Heart left ventricle (tissue), 13 donors: ENCODE results near the gene PEX11A.

Source experiments
- POLR2A ChIP-seq, 2 donors: fragments of 450-650 bp; IDR thresholded peaks; one replicate each; pipeline ENCODE4 v1.6.1; 2017; ENCODE audit warnings: antibody characterized with exemption in 2 of 2, mild to moderate bottlenecking in 2 of 2, moderate library complexity in 2 of 2
- TF ChIP-seq, protein P1 (sequence below), 12 donors: fragments of 200-600 bp; sonication (generic) in 4 of 12; IDR thresholded peaks; one replicate each; pipeline versions ENCODE4 v1.5.0 to v1.8.0; 2018 to 2022; ENCODE audit warnings: antibody characterized with exemption in 12 of 12, mild to moderate bottlenecking in 5 of 12
- donor health status: ischemic (EF 13 %, LVEDD 7.1; RV severe dilation, severe dysfunction).
- donor health status: DM: no; HTN: yes; CAD: no.
- donor health status: DM: no; HTN: no; CAD: no.
- donor health status: ischemic (EF 25% LVEDD 6.9; RV normal size, moderate dysfunction).
- donor health status: ischemic (EF 25% LVEDD 5.7; RV mildly dilated, moderate dysfunction).
- donor health status: ischemic (EF 35%, LVEDD 5.7; RV mildly dilated, moderate dysfunction).
- donor health status: nonischemic (EF 11% LVEDD 7.7; RV severe dilation, severe dysfunction).
- donor health status: DM: yes; HTN: yes; CAD: no.
- donor health status: PGD.
- donor health status: ischemic (EF 29% LVEDD 5.4; RV normal size, mild dysfunction).
- donor health status: nonischemic (EF 23%, LVEDD 6.1; RV moderate dilation, normal function).

- TF ChIP-seq, protein P1, sequence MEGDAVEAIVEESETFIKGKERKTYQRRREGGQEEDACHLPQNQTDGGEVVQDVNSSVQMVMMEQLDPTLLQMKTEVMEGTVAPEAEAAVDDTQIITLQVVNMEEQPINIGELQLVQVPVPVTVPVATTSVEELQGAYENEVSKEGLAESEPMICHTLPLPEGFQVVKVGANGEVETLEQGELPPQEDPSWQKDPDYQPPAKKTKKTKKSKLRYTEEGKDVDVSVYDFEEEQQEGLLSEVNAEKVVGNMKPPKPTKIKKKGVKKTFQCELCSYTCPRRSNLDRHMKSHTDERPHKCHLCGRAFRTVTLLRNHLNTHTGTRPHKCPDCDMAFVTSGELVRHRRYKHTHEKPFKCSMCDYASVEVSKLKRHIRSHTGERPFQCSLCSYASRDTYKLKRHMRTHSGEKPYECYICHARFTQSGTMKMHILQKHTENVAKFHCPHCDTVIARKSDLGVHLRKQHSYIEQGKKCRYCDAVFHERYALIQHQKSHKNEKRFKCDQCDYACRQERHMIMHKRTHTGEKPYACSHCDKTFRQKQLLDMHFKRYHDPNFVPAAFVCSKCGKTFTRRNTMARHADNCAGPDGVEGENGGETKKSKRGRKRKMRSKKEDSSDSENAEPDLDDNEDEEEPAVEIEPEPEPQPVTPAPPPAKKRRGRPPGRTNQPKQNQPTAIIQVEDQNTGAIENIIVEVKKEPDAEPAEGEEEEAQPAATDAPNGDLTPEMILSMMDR (IDR thresholded peaks at IDR 0.05) = no peak
- no peak for TF ChIP-seq POLR2A (IDR thresholded peaks at IDR 0.05)
Measured at GRCh38 chr15:89677381-89677780, 13.2 kb downstream of the PEX11A start.
